ENCODE results near the gene ARL15.

The ARL15 gene

GRCh38 chr5:53956632-53957031, 353.7 kb downstream of the ARL15 start:
- no peak overlapping the region for H3K4me3 Mint-ChIP-seq
- DNase-seq (ENCODE audit: low spot score in 2 of 2) (no peak), ATAC-seq (no peak)
- no peaks in the 10 kb centered on the region for H3K4me1 Mint-ChIP-seq
- H3K36me3 Mint-ChIP-seq: no peaks in the 10 kb centered on the region
- H3K9me3 Mint-ChIP-seq: peaks cover 15% of the 10 kb centered on the region
- no peak overlapping the region for H3K27ac Mint-ChIP-seq

GRCh38 chr5:53956196-53956595, 354.2 kb downstream of the ARL15 start:
- ATAC-seq: no peak
- Mint-ChIP-seq H3K4me1 (no peaks in the 10 kb centered on the region), H3K4me3 (no peak overlapping the region), H3K36me3 (no peaks in the 10 kb centered on the region), H3K9me3 (peaks cover 15% of the 10 kb centered on the region), H3K27ac (no peak overlapping the region)
- DNase-seq (ENCODE audit: low spot score in 2 of 2): no peak

- ATAC-seq: no peak
- Mint-ChIP-seq H3K27ac (no peak overlapping the region), H3K9me3 (no peaks in the 10 kb centered on the region), H3K36me3 (no peaks in the 10 kb centered on the region), H3K4me3 (no peak overlapping the region), H3K4me1 (no peaks in the 10 kb centered on the region)
- no peak for DNase-seq (ENCODE audit: low spot score in 2 of 2)
Measured at GRCh38 chr5:53950621-53951020, 359.8 kb downstream of the ARL15 start.

- Mint-ChIP-seq H3K4me1 (no peaks in the 10 kb centered on the region), H3K36me3 (no peaks in the 10 kb centered on the region), H3K9me3 (no peaks in the 10 kb centered on the region), H3K4me3 (no peak overlapping the region), H3K27ac (no peak overlapping the region)
- ATAC-seq: no peak
- no peak for DNase-seq (ENCODE audit: low spot score in 2 of 2)
Measured at GRCh38 chr5:53948598-53948997, 361.8 kb downstream of the ARL15 start.

- no peak overlapping the region for H3K27ac Mint-ChIP-seq
- DNase-seq (ENCODE audit: low spot score in 2 of 2) (no peak), ATAC-seq (no peak)
- H3K4me3 Mint-ChIP-seq: no peak overlapping the region
- H3K9me3 Mint-ChIP-seq: no peaks in the 10 kb centered on the region
- no peaks in the 10 kb centered on the region for H3K36me3 Mint-ChIP-seq
- no peaks in the 10 kb centered on the region for H3K4me1 Mint-ChIP-seq
Measured at GRCh38 chr5:53946405-53947100, 363.8 kb downstream of the ARL15 start.

GRCh38 chr5:53944981-53945380, 365.4 kb downstream of the ARL15 start:
- no peak for ATAC-seq
- no peak for DNase-seq (ENCODE audit: low spot score in 2 of 2)
- H3K9me3 Mint-ChIP-seq: no peaks in the 10 kb centered on the region
- no peak overlapping the region for H3K4me3 Mint-ChIP-seq
- H3K36me3 Mint-ChIP-seq: no peaks in the 10 kb centered on the region
- no peak overlapping the region for H3K27ac Mint-ChIP-seq
- H3K4me1 Mint-ChIP-seq: no peaks in the 10 kb centered on the region

GRCh38 chr5:53943938-53944337, 366.4 kb downstream of the ARL15 start:
- Mint-ChIP-seq H3K4me1 (no peaks in the 10 kb centered on the region), H3K36me3 (no peaks in the 10 kb centered on the region), H3K4me3 (no peak overlapping the region), H3K9me3 (no peaks in the 10 kb centered on the region), H3K27ac (no peak overlapping the region)
- DNase-seq (ENCODE audit: low spot score in 2 of 2) (no peak), ATAC-seq (no peak)

- Mint-ChIP-seq H3K27ac (no peak overlapping the region), H3K4me1 (no peaks in the 10 kb centered on the region), H3K36me3 (no peaks in the 10 kb centered on the region), H3K9me3 (no peaks in the 10 kb centered on the region), H3K4me3 (no peak overlapping the region)
- DNase-seq (ENCODE audit: low spot score in 2 of 2) (no peak), ATAC-seq (no peak)
Measured at GRCh38 chr5:53942724-53943123, 367.6 kb downstream of the ARL15 start.

GRCh38 chr5:53940921-53941320, 369.5 kb downstream of the ARL15 start:
- no peaks in the 10 kb centered on the region for H3K36me3 Mint-ChIP-seq
- DNase-seq (ENCODE audit: low spot score in 2 of 2): no peak
- no peaks in the 10 kb centered on the region for H3K4me1 Mint-ChIP-seq
- H3K27ac Mint-ChIP-seq: no peak overlapping the region
- no peak overlapping the region for H3K4me3 Mint-ChIP-seq
- no peak for ATAC-seq
- H3K9me3 Mint-ChIP-seq: no peaks in the 10 kb centered on the region

GRCh38 chr5:53937467-53937866, 372.9 kb downstream of the ARL15 start:
- Mint-ChIP-seq H3K36me3 (no peaks in the 10 kb centered on the region), H3K4me1 (no peaks in the 10 kb centered on the region), H3K9me3 (no peaks in the 10 kb centered on the region), H3K4me3 (no peak overlapping the region), H3K27ac (no peak overlapping the region)
- DNase-seq (ENCODE audit: low spot score in 2 of 2): no peak
- no peak for ATAC-seq

GRCh38 chr5:53936481-53937352, 373.7 kb downstream of the ARL15 start:
- Mint-ChIP-seq H3K4me3 (no peak overlapping the region), H3K9me3 (no peaks in the 10 kb centered on the region), H3K27ac (no peak overlapping the region), H3K4me1 (no peaks in the 10 kb centered on the region), H3K36me3 (no peaks in the 10 kb centered on the region)
- ATAC-seq (no peak), DNase-seq (ENCODE audit: low spot score in 2 of 2) (no peak)

GRCh38 chr5:53934151-53934820, 376.1 kb downstream of the ARL15 start:
- ATAC-seq: no peak
- Mint-ChIP-seq H3K9me3 (no peaks in the 10 kb centered on the region), H3K36me3 (no peaks in the 10 kb centered on the region), H3K4me3 (no peak overlapping the region), H3K4me1 (no peaks in the 10 kb centered on the region), H3K27ac (no peak overlapping the region)
- DNase-seq (ENCODE audit: low spot score in 2 of 2): no peak

GRCh38 chr5:53932351-53932750, 378.0 kb downstream of the ARL15 start:
- H3K27ac Mint-ChIP-seq: no peak overlapping the region
- H3K4me1 Mint-ChIP-seq: no peaks in the 10 kb centered on the region
- H3K9me3 Mint-ChIP-seq: no peaks in the 10 kb centered on the region

GRCh38 chr5:53930457-53930856, 379.9 kb downstream of the ARL15 start:
- Mint-ChIP-seq H3K4me1 (no peaks in the 10 kb centered on the region), H3K9me3 (no peaks in the 10 kb centered on the region), H3K4me3 (no peak overlapping the region), H3K27ac (no peak overlapping the region), H3K36me3 (no peaks in the 10 kb centered on the region)
- ATAC-seq: no peak
- DNase-seq (ENCODE audit: low spot score in 2 of 2): no peak

More at GRCh38 chr5:53932351-53932750, 378.0 kb downstream of the ARL15 start:
- Mint-ChIP-seq H3K36me3 (no peaks in the 10 kb centered on the region), H3K4me3 (no peak overlapping the region)
- ATAC-seq (no peak), DNase-seq (ENCODE audit: low spot score in 2 of 2) (no peak)

GRCh38 chr5:53929570-53929969, 380.8 kb downstream of the ARL15 start:
- no peaks in the 10 kb centered on the region for H3K9me3 Mint-ChIP-seq
- no peak overlapping the region for H3K4me3 Mint-ChIP-seq
- no peak for ATAC-seq

GRCh38 chr5:53929152-53929551, 381.2 kb downstream of the ARL15 start:
- Mint-ChIP-seq H3K4me3 (no peak overlapping the region), H3K27ac (no peak overlapping the region), H3K9me3 (no peaks in the 10 kb centered on the region), H3K4me1 (no peaks in the 10 kb centered on the region), H3K36me3 (no peaks in the 10 kb centered on the region)
- DNase-seq (ENCODE audit: low spot score in 2 of 2): no peak
- ATAC-seq: no peak

More at GRCh38 chr5:53929570-53929969, 380.8 kb downstream of the ARL15 start:
- Mint-ChIP-seq H3K36me3 (no peaks in the 10 kb centered on the region), H3K27ac (no peak overlapping the region), H3K4me1 (no peaks in the 10 kb centered on the region)
- no peak for DNase-seq (ENCODE audit: low spot score in 2 of 2)

All from stimulated activated effector memory CD8-positive, alpha-beta T cell treated with anti-CD3 and anti-CD28 coated beads, Interleukin-12 subunit alpha, Interleukin-12 subunit beta, amount 100 ng/mL, for 72 hours (primary cell).